ENCODE data around the gene REEP2. TPM values are rescaled to one million over a fixed set of nuclear protein-coding genes. Genes with fewer than 3 reads are reported as not detected.

Gene REEP2
- total and polyA plus RNA-seq, 4 donors: 0.29 to 1.1 (median 0.91) TPM

DNA sequence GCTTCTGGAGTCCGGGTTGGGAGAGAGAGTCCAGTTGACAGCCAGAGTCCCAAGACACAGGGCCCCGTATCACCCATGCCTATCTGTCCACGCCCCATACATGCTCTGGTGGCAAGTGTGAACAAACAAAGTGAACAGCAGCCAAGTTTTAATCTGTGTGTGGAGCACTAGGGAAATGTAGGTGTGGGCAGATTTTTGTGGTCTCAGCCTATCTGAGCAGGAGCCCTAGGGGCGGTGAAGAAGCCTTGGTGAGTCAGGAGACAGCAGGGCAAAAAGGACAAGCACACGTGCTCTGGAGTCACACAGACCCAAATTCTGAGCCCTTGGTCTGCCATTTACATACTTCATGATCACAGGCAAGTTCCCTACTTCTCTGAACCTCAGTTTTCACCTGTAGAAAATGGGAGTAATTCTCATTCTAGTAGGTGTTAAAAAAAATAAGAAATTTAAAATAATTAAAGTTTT lies 49.7 kb downstream of the REEP2 start:
- DNase-seq (no peak), ATAC-seq (ENCODE audit: insufficient read depth, low FRiP score) (no peak)
- TF ChIP-seq, protein P1, sequence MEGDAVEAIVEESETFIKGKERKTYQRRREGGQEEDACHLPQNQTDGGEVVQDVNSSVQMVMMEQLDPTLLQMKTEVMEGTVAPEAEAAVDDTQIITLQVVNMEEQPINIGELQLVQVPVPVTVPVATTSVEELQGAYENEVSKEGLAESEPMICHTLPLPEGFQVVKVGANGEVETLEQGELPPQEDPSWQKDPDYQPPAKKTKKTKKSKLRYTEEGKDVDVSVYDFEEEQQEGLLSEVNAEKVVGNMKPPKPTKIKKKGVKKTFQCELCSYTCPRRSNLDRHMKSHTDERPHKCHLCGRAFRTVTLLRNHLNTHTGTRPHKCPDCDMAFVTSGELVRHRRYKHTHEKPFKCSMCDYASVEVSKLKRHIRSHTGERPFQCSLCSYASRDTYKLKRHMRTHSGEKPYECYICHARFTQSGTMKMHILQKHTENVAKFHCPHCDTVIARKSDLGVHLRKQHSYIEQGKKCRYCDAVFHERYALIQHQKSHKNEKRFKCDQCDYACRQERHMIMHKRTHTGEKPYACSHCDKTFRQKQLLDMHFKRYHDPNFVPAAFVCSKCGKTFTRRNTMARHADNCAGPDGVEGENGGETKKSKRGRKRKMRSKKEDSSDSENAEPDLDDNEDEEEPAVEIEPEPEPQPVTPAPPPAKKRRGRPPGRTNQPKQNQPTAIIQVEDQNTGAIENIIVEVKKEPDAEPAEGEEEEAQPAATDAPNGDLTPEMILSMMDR (IDR thresholded peaks at IDR 0.05; ENCODE audit: control extremely low read depth, extremely low read depth): no peak
- peaks cover 0 to 30% (median 11%) of the 10 kb centered on the region in 5 donors for H3K4me1 ChIP-seq (ENCODE audit: control insufficient read depth in 5 of 5, insufficient read depth in 5 of 5, low read length in 5 of 5)
- H3K9ac ChIP-seq (ENCODE audit: insufficient read depth in 1 of 2, low read length in 2 of 2): no peak overlapping the region
- no peaks in the 10 kb centered on the region for H3K36me3 ChIP-seq (ENCODE audit: control insufficient read depth in 4 of 4, insufficient read depth in 4 of 4, low read length in 4 of 4)
- no peak overlapping the region for H3K27ac ChIP-seq (ENCODE audit: low read depth in 1 of 2, low read length in 1 of 2)
- no peaks in the 10 kb centered on the region for H3K9me3 ChIP-seq (ENCODE audit: control insufficient read depth in 4 of 4, insufficient read depth in 3 of 4, low read length in 3 of 4)
- 73 to 87% methylated on average over 5 of the region's 5 CpGs for WGBS, 2 donors
- no peak overlapping the region for H3K4me3 ChIP-seq
- peaks cover 0 to 9% (median 3%) of the 10 kb centered on the region in 3 donors for H3K27me3 ChIP-seq (ENCODE audit: control insufficient read depth in 3 of 3, insufficient read depth in 3 of 3, low read length in 2 of 3)

DNA sequence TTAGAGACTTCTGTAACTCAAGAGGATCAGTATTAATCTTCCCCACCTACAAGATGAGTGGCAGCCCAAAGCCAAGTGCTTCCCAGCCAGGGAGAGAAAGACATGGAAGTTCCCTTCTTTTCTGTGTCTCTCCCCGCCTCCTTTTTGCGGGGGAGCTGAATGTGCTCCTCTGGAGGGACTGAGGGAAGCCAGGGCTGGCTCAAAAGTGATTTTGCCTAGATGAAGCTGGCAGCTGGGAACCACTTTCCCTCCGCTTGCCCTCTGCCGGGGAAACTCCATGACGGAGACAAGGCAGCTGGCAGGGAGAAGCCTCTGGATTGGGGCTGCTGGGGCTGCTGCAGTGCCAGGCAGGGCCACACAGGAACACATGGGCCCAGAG lies 50.8 kb downstream of the REEP2 start:
- ATAC-seq (ENCODE audit: insufficient read depth, low FRiP score) (no peak), DNase-seq (no peak)
- H3K36me3 ChIP-seq (ENCODE audit: control insufficient read depth in 4 of 4, insufficient read depth in 4 of 4, low read length in 4 of 4): no peaks in the 10 kb centered on the region
- no peak overlapping the region for H3K4me3 ChIP-seq
- peaks cover 0 to 34% (median 11%) of the 10 kb centered on the region in 5 donors for H3K4me1 ChIP-seq (ENCODE audit: control insufficient read depth in 5 of 5, insufficient read depth in 5 of 5, low read length in 5 of 5)
- peaks cover 0 to 9% (median 3%) of the 10 kb centered on the region in 3 donors for H3K27me3 ChIP-seq (ENCODE audit: control insufficient read depth in 3 of 3, insufficient read depth in 3 of 3, low read length in 2 of 3)
- H3K9ac ChIP-seq (ENCODE audit: insufficient read depth in 1 of 2, low read length in 2 of 2): no peak overlapping the region
- 79 to 90% methylated on average over 5 of the region's 5 CpGs for WGBS, 2 donors
- no peaks in the 10 kb centered on the region for H3K9me3 ChIP-seq (ENCODE audit: control insufficient read depth in 4 of 4, insufficient read depth in 3 of 4, low read length in 3 of 4)
- TF ChIP-seq, protein P1 (IDR thresholded peaks at IDR 0.05; ENCODE audit: control extremely low read depth, extremely low read depth): no peak
- H3K27ac ChIP-seq (ENCODE audit: low read depth in 1 of 2, low read length in 1 of 2): no peak overlapping the region

DNA sequence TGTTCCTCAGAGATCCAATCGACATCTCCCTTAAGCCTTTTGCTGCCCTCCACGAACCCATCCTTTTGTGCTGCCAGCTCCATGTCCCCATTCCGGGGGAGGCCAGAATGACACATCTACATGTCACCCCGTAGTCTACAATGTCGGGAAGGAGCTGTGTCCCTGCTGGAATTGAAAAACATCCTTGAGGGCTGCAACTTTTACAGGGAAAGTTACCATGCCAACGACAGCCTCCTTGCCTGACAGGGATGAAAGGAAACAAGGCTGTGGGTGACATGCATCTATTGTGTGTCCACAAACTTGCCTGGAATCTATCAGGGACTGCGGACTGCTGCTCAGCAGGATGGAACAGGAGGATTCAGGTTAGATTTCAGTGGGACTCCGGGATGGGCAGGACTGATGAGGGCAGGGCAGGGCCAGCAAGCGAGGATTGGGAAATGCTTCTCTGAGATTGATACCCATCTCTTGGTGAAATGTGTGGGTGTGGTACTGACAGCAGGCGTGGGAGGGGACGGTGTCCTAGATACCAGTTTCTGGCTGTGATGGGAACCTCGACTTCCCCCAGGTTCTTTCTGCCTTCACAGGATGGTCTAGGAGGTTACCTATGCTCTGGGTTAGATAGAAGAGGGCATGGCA lies 51.9 kb downstream of the REEP2 start:
- DNase-seq (no peak), ATAC-seq (ENCODE audit: insufficient read depth, low FRiP score) (no peak)
- peaks cover 0 to 9% (median 3%) of the 10 kb centered on the region in 3 donors for H3K27me3 ChIP-seq (ENCODE audit: control insufficient read depth in 3 of 3, insufficient read depth in 3 of 3, low read length in 2 of 3)
- no peak overlapping the region for H3K4me3 ChIP-seq
- H3K27ac ChIP-seq (ENCODE audit: low read depth in 1 of 2, low read length in 1 of 2): no peak overlapping the region
- peaks cover 0 to 34% (median 12%) of the 10 kb centered on the region in 5 donors for H3K4me1 ChIP-seq (ENCODE audit: control insufficient read depth in 5 of 5, insufficient read depth in 5 of 5, low read length in 5 of 5)
- H3K9me3 ChIP-seq (ENCODE audit: control insufficient read depth in 4 of 4, insufficient read depth in 3 of 4, low read length in 3 of 4): no peaks in the 10 kb centered on the region
- H3K9ac ChIP-seq (ENCODE audit: insufficient read depth in 1 of 2, low read length in 2 of 2): no peak overlapping the region
- 87 to 89% methylated on average over 12 of the region's 12 CpGs for WGBS, 2 donors
- TF ChIP-seq, protein P1 (IDR thresholded peaks at IDR 0.05; ENCODE audit: control extremely low read depth, extremely low read depth): no peak
- no peaks in the 10 kb centered on the region for H3K36me3 ChIP-seq (ENCODE audit: control insufficient read depth in 4 of 4, insufficient read depth in 4 of 4, low read length in 4 of 4)

Data from lung (tissue), 12 donors.